HUES48 (cell line): ENCODE data around the gene TRIM8.

Experiments used
- H3K27ac ChIP-seq: one replicate; pipeline ENCODE4 v1.7.0; 2013; ENCODE audit warnings: low read depth, low read length, inconsistent platforms
- H3K27me3 ChIP-seq: 2 replicates; pipeline ENCODE4 v1.6.1; 2013; ENCODE audit warnings: mild to moderate bottlenecking, low read length; ENCODE audit not compliant: control insufficient read depth, insufficient read depth
- H3K36me3 ChIP-seq: 2 replicates; pipeline ENCODE4 v1.6.1; 2013; ENCODE audit warnings: low read length; ENCODE audit not compliant: control insufficient read depth, insufficient read depth
- H3K4me1 ChIP-seq: 2 replicates; pipeline ENCODE4 v1.6.1; 2013; ENCODE audit warnings: mild to moderate bottlenecking, low read length; ENCODE audit not compliant: control insufficient read depth, insufficient read depth
- H3K4me3 ChIP-seq: 2 replicates; pipeline ENCODE4 v1.5.1; 2013; ENCODE audit warnings: mild to moderate bottlenecking, low read depth, low read length
- H3K9ac ChIP-seq: 2 replicates; pipeline ENCODE4 v1.6.1; 2013; ENCODE audit warnings: mild to moderate bottlenecking, low read depth, low read length, moderate library complexity
- H3K9me3 ChIP-seq: 2 replicates; pipeline ENCODE4 v1.6.1; 2013; ENCODE audit warnings: low read length; ENCODE audit not compliant: control insufficient read depth, insufficient read depth

Gene TRIM8

DNA sequence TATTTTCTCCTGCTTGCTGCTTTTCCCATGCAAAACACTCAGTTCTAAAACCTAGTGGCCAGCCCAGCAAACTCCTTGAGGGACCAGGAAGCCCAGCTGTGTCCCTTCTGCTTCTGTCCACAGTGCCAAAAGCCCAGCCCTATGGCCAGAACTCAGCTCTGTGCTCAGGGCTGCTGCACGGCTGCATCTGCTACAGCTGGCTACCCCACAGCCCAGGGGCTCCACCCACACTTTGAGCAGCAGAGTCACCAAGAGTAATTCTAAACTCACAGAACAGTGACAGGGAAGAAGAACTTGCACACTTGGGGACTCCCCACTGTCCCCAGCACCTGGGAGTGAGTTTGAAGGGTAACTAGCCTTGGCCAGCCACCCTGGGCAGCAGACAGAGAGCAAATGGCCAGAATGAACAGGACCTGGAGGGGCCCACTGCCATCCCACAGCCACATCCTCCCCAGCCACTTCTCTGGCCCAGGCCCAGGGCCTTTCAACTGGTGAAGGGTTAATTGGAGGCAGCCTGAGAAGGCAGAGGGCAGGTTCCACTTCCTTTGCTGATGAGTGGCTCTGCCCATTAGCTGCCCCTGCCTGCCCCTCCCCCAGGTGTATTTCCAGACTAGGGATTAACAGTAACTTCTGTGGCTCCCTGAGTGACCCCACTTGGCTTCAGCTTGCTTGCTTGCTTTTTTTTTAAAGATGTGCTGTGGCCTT lies 28.1 kb upstream of the TRIM8 start:
- Histone ChIP-seq H3K9ac (no peak overlapping the region), H3K36me3 (0 out of 2 replicates have a peak, but pooled peaks cover 2% of the 10 kb centered on the region), H3K9me3 (no peaks in the 10 kb centered on the region), H3K27me3 (no peaks in the 10 kb centered on the region), H3K4me3 (no peak overlapping the region), H3K4me1 (0 out of 2 replicates have a peak, but pooled peaks cover 5% of the 10 kb centered on the region), H3K27ac (no peak overlapping the region)

DNA sequence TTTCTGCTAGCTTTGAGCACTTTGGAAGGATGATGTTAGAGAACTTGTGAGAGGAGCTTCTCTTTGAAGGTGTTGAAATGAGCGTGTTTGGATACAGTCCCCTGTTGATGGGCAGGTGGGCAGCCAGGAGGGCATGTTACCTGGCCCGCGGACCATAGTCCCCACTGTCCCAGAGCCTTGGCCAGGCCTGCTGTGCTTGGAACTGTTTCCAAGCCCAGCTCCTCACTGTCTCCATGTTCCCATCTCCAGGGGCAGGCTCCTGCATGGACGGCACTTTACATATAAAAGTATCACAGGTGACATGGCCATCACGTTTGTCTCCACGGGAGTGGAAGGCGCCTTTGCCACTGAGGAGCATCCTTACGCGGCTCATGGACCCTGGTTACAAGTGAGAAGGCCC lies 27.2 kb upstream of the TRIM8 start:
- Histone ChIP-seq H3K27ac (no peak overlapping the region), H3K27me3 (no peaks in the 10 kb centered on the region), H3K9ac (no peak overlapping the region), H3K36me3 (0 out of 2 replicates have a peak, but pooled peaks cover 2% of the 10 kb centered on the region), H3K9me3 (no peaks in the 10 kb centered on the region), H3K4me1 (no peaks in the 10 kb centered on the region), H3K4me3 (no peak overlapping the region)

DNA sequence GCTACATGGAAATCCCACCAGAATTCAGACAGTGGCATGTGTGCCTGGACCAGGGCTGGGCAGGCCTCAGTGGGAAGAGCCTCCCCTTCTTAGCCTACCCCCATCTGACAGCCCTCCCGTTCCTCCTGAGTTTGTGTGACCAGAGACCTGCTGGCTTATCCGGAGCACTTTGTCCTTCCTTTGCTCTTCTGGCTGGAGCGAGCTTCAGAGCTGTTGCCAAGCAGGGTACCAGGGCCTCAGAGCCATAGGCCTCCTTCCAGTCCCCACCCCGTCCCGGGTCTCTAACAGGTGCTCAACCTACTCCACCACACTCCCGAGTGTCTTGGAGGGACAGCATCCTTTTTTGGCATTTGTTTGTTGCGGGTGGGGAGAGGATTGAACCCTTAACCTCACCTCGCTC lies 26.5 kb upstream of the TRIM8 start:
- H3K27ac ChIP-seq, result no peak overlapping the region
- 0 out of 2 replicates have a peak, but pooled peaks cover 2% of the 10 kb centered on the region for H3K36me3 ChIP-seq
- no peaks in the 10 kb centered on the region for H3K4me1 ChIP-seq
- H3K9ac ChIP-seq, result no peak overlapping the region
- no peaks in the 10 kb centered on the region for H3K27me3 ChIP-seq
- H3K9me3 ChIP-seq, result no peaks in the 10 kb centered on the region
- no peak overlapping the region for H3K4me3 ChIP-seq

DNA sequence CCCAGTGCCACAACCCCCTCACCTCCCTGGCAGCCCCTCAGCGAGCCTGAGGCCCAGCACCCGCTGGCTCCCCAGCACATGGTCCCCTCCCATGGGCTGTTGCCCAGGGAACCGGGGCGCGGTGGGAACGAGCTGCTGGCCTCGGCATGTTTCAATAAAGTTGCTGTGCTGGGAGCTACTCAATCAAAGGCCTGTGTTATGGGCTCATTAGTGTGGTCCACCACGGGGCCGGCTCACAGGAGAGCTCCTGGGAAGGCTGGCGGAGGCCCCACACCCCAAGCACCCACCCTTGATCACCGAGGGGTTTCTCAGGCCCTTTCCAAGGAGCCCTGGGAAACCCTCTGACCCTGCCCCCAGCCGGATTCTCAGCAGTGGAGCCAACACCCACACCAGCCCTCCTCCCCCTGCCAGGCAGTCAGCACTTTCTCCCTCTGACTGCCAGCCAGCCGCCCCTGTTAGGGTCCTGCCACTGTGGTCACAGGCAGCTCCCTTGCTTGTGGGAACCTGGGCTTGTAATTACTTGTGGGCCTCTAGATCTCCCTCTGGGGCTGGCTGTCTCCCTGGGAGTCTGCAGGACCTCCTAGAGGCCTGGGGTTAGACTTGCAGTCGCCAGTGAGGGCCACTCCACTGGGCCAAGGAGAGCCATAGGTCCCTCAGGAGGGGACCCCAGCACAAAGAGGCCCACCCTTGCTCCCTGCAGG lies 24.8 kb upstream of the TRIM8 start:
- H3K27ac ChIP-seq, result no peak overlapping the region
- H3K36me3 ChIP-seq, result 0 out of 2 replicates have a peak, but pooled peaks cover 2% of the 10 kb centered on the region
- H3K9me3 ChIP-seq, result no peaks in the 10 kb centered on the region
- H3K9ac ChIP-seq, result no peak overlapping the region
- no peaks in the 10 kb centered on the region for H3K27me3 ChIP-seq
- no peak overlapping the region for H3K4me3 ChIP-seq
- H3K4me1 ChIP-seq, result no peaks in the 10 kb centered on the region

- H3K27ac ChIP-seq, result no peak overlapping the region
- no peaks in the 10 kb centered on the region for H3K4me1 ChIP-seq
- H3K36me3 ChIP-seq, result 0 out of 2 replicates have a peak, but pooled peaks cover 2% of the 10 kb centered on the region
- H3K4me3 ChIP-seq, result no peak overlapping the region
- no peaks in the 10 kb centered on the region for H3K27me3 ChIP-seq
- no peaks in the 10 kb centered on the region for H3K9me3 ChIP-seq
- H3K9ac ChIP-seq, result no peak overlapping the region
Measured at GRCh38 chr10:102620138-102620590, 24.1 kb upstream of the TRIM8 start.

DNA sequence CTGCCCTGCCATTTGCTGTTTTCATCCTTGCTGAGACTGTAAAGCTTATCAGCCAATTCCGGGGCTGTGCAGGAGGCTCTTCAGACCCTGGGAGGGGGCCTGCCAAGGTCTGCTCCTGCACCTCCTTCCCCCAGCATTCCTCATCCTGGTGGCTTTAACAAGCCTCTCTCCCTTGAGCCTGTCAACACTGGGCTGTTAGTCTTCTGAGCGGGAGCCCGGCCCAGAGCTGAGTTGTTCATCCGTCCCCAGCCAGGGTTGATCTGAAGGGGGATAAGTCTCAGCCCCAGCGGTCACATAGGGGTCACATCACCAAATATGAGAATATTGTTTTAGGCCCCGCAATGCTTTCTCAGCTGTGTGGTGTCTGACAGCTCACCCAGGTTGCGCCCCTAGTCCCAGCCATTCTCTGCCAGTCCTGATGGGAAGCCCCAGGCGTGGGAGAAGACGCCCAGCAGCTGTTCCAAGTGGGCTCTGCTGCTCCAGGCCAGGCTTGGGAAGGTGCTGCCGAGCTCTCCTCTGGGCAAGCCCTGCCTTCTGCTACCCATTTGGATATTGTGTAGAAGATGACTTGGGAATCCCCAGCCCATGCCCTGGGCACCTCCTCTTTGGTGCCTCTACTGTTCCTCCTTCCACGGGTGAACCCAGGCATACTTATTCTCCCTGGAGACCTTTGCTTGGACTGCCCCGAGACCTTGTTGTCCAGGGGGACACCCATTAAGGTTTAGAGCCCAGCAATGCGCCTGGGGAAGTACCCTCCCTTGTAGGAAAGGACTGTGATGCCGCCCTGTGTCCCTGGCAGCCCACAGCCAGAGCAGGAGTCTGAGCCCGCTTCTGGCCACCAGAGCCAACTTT lies 23.5 kb upstream of the TRIM8 start:
- Histone ChIP-seq H3K9ac (no peak overlapping the region), H3K36me3 (0 out of 2 replicates have a peak, but pooled peaks cover 2% of the 10 kb centered on the region), H3K27me3 (no peaks in the 10 kb centered on the region)

GRCh38 chr10:102621443-102622325 lies 22.6 kb upstream of the TRIM8 start:
- no peak overlapping the region for H3K4me3 ChIP-seq
- no peak overlapping the region for H3K27ac ChIP-seq
- no peaks in the 10 kb centered on the region for H3K27me3 ChIP-seq
- H3K4me1 ChIP-seq, result peaks cover 5% of the 10 kb centered on the region
- 0 out of 2 replicates have a peak, but pooled peaks cover 2% of the 10 kb centered on the region for H3K36me3 ChIP-seq
- no peaks in the 10 kb centered on the region for H3K9me3 ChIP-seq
- no peak overlapping the region for H3K9ac ChIP-seq

More for the DNA sequence above, 23.5 kb upstream of the TRIM8 start:
- no peaks in the 10 kb centered on the region for H3K9me3 ChIP-seq
- H3K27ac ChIP-seq, result no peak overlapping the region
- H3K4me1 ChIP-seq, result no peaks in the 10 kb centered on the region
- no peak overlapping the region for H3K4me3 ChIP-seq

GRCh38 chr10:102624094-102624493 lies 20.2 kb upstream of the TRIM8 start:
- Histone ChIP-seq H3K4me1 (peaks cover 26% of the 10 kb centered on the region), H3K9ac (no peak overlapping the region), H3K4me3 (no peak overlapping the region), H3K27me3 (no peaks in the 10 kb centered on the region), H3K27ac (no peak overlapping the region), H3K9me3 (no peaks in the 10 kb centered on the region), H3K36me3 (no peaks in the 10 kb centered on the region)

DNA sequence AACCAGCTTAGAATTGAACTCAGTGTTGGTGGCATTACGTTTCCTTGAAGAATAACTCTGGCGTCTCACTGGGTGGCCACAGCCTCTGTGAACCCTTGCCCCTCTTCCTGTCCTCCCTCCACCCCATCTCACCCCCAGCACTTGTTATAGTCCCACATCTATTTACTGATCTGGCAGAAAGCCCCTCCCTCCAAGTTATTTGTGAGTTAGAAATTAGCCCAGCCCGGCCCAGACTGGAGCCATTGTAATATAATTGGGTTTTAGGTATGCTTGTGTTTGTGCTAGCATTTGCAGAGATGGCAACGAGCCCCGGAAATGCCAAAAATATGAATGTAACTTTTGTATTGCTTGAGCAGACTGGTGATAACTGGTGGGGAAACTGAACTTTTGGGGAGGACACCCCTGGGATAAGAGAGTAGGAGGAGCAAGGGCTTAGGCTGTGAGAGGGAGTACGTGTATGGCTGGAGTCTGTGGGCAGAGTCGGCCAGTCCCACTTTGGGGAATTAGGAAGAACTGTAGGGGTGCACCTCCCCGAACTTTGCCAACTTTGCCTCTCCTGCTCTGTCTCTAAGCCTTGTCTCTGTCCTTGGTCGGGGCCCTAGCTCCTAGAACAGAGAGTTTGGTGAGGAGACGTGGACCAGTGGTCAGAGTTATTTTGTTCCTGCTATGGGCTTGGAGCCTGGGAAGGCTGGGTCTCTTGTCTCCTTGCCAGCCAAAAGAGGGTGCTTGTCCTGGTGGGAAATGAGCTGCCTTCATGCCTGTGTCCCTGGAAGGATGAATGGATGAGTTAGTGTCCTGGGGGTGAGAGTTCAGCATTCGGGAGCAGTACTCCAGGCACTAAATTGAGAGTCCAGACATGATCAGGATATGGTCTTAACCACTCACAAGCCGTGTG lies 19.3 kb upstream of the TRIM8 start:
- H3K36me3 ChIP-seq, result no peaks in the 10 kb centered on the region
- H3K4me3 ChIP-seq, result no peak overlapping the region
- no peaks in the 10 kb centered on the region for H3K9me3 ChIP-seq
- peaks cover 34% of the 10 kb centered on the region for H3K4me1 ChIP-seq
- no peak overlapping the region for H3K27ac ChIP-seq
- no peaks in the 10 kb centered on the region for H3K27me3 ChIP-seq
- no peak overlapping the region for H3K9ac ChIP-seq
